CD14-positive monocyte (primary cell): ENCODE measurements around the gene MTCH1. TPM values are rescaled to one million over a fixed set of nuclear protein-coding genes. Genes with fewer than 3 reads are reported as not detected.

Experiments used
- DNase-seq, 3 donors: peaks; one replicate each; pipeline ENCODE4 v3.0.0-alpha.2; 2011 to 2022
- H2AFZ ChIP-seq: 2 replicates; pipeline ENCODE4 v1.6.0; 2012; ENCODE audit warnings: mild to moderate bottlenecking, low read depth, low read length, inconsistent platforms; ENCODE audit not compliant: insufficient read depth, poor library complexity, severe bottlenecking
- H3K27ac ChIP-seq, 2 donors: 1 replicate in 1 of 2; 2 replicates in 1 of 2; pipeline ENCODE4 v1.5.1; 2012 to 2013; ENCODE audit warnings: low read length in 2 of 2, control low read depth in 1 of 2, inconsistent platforms in 1 of 2, low read depth in 1 of 2, mild to moderate bottlenecking in 1 of 2
- H3K27me3 ChIP-seq, 2 donors: one replicate each; pipeline versions ENCODE4 v1.6.0 to v1.6.1; 2011 to 2013; ENCODE audit warnings: low read length in 2 of 2; ENCODE audit not compliant: control insufficient read depth in 2 of 2, insufficient read depth in 2 of 2
- H3K36me3 ChIP-seq, 2 donors: replicated peaks in 1 of 2; 1 replicate in 1 of 2; 2 replicates in 1 of 2; pipeline versions ENCODE4 v1.5.1 to v1.6.1; 2012 to 2013; ENCODE audit warnings: low read length in 2 of 2, control low read depth in 1 of 2, inconsistent platforms in 1 of 2, mild to moderate bottlenecking in 1 of 2; ENCODE audit not compliant: insufficient read depth in 2 of 2, control insufficient read depth in 1 of 2
- H3K4me1 ChIP-seq, 2 donors: 1 replicate in 1 of 2; 2 replicates in 1 of 2; pipeline versions ENCODE4 v1.5.1 to v1.6.1; 2012 to 2013; ENCODE audit warnings: low read length in 2 of 2, control low read depth in 1 of 2, inconsistent platforms in 1 of 2, mild to moderate bottlenecking in 1 of 2, moderate library complexity in 1 of 2; ENCODE audit not compliant: insufficient read depth in 2 of 2, control insufficient read depth in 1 of 2
- H3K4me2 ChIP-seq: replicated peaks from 2 replicates; pipeline ENCODE3; 2012; ENCODE audit warnings: low read length, moderate library complexity, mild to moderate bottlenecking; ENCODE audit not compliant: poor library complexity, severe bottlenecking; ENCODE audit errors: extremely low read depth
- H3K4me3 ChIP-seq, 3 experiments: fragments of 200-600 bp in 1 of 3; sonication (generic) in 1 of 3; replicated peaks in 1 of 3; 1 replicate in 2 of 3; 2 replicates in 1 of 3; pipeline ENCODE4 v1.5.1; 2011 to 2013; ENCODE audit warnings: low read length in 3 of 3, mild to moderate bottlenecking in 3 of 3, control low read depth in 2 of 3, low read depth in 2 of 3, inconsistent platforms in 1 of 3, moderate library complexity in 1 of 3
- H3K79me2 ChIP-seq: 2 replicates; pipeline ENCODE4 v1.6.0; 2012; ENCODE audit warnings: mild to moderate bottlenecking, control low read depth, inconsistent platforms, low read length, moderate library complexity; ENCODE audit not compliant: insufficient read depth
- H3K9ac ChIP-seq: 2 replicates; pipeline ENCODE4 v1.6.0; 2017; ENCODE audit warnings: low read length, mild to moderate bottlenecking; ENCODE audit not compliant: insufficient read depth, poor library complexity, severe bottlenecking
- H3K9me3 ChIP-seq, 2 donors: replicated peaks in 1 of 2; 1 replicate in 1 of 2; 2 replicates in 1 of 2; pipeline versions ENCODE4 v1.5.1 to v1.6.1; 2012 to 2013; ENCODE audit warnings: low read length in 2 of 2, control low read depth in 1 of 2; ENCODE audit not compliant: control insufficient read depth in 1 of 2, insufficient read depth in 1 of 2
- H4K20me1 ChIP-seq: 2 replicates; pipeline ENCODE4 v1.6.0; 2012; ENCODE audit warnings: mild to moderate bottlenecking, low read length, control low read depth, moderate library complexity; ENCODE audit not compliant: insufficient read depth
- H3K27ac Mint-ChIP-seq, 7 donors: one replicate each; pipeline ENCODE4 v1.8.0; 2020; ENCODE audit warnings: mild to moderate bottlenecking in 7 of 7, mixed read lengths in 7 of 7, moderate library complexity in 6 of 7, inconsistent platforms in 2 of 7
- H3K27me3 Mint-ChIP-seq, 3 donors: one replicate each; pipeline ENCODE4 v1.8.0; 2021 to 2022; ENCODE audit warnings: low read depth in 3 of 3, mild to moderate bottlenecking in 3 of 3, mixed read lengths in 3 of 3, moderate library complexity in 3 of 3, inconsistent platforms in 1 of 3
- H3K36me3 Mint-ChIP-seq, 2 donors: one replicate each; pipeline ENCODE4 v1.8.0; 2020; ENCODE audit warnings: mixed read lengths in 2 of 2, inconsistent platforms in 1 of 2, mild to moderate bottlenecking in 1 of 2
- H3K4me1 Mint-ChIP-seq: one replicate; pipeline ENCODE4 v1.8.0; 2020; ENCODE audit warnings: mild to moderate bottlenecking, mixed read lengths
- H3K4me3 Mint-ChIP-seq, 2 donors: one replicate each; pipeline ENCODE4 v1.8.0; 2020; ENCODE audit warnings: mild to moderate bottlenecking in 2 of 2, mixed read lengths in 2 of 2, moderate library complexity in 1 of 2
- H3K9me3 Mint-ChIP-seq, 7 donors: one replicate each; pipeline ENCODE4 v1.8.0; 2020 to 2022; ENCODE audit warnings: mixed read lengths in 7 of 7, mild to moderate bottlenecking in 6 of 7, moderate library complexity in 6 of 7, inconsistent platforms in 2 of 7
- CTCF ChIP-seq: fragments of 200-600 bp; IDR thresholded peaks from one replicate; pipeline ENCODE4 v1.8.0; 2022; ENCODE audit warnings: antibody characterized with exemption, mild to moderate bottlenecking
- WGBS: methylation state at CpG from one replicate; pipeline ENCODE4 v1.1.5; 2013; ENCODE audit warnings: missing lambda C conversion rate; ENCODE audit not compliant: insufficient coverage; 5-methylcytosine and 5-hydroxymethylcytosine counted together
- intact Hi-C, 2 donors: fragments of 100-400 bp; cut with micrococcal nuclease; formaldehyde crosslinking; loops; one replicate each; pipeline versions ENCODE4 v1.15.0 to v1.15.1; 2023
- polyA plus RNA-seq, 3 donors: library from polyadenylated mRNA; depleted of rRNA in 1 of 3; unstranded in 2 of 3; stranded (reverse) in 1 of 3; fragments of 300-500 nt in 2 of 3; fragments of >200 nt in 1 of 3; fragmentation: Illumina TruSeq in 2 of 3; gene quantifications; 1 replicate in 2 of 3; 2 replicates in 1 of 3; pipeline ENCODE4 v1.2.3, GENCODE V29; 2012 to 2021

The MTCH1 gene
- polyA plus RNA-seq, 3 donors = 111 to 118 (median 111) TPM

GRCh38 chr6:36920049-36920448 lies 65.9 kb downstream of the MTCH1 start:
- DNase-seq = no peak
- no peaks in the 10 kb centered on the region for H4K20me1 ChIP-seq
- H3K27me3 ChIP-seq = no peaks in the 10 kb centered on the region
- intact Hi-C loops = no loop called here
- no peaks in the 10 kb centered on the region for H3K9me3 Mint-ChIP-seq
- H3K36me3 Mint-ChIP-seq = peaks cover 83 to 97% of the 10 kb centered on the region in 2 donors
- H3K4me3 Mint-ChIP-seq = no peak overlapping the region
- 100% methylated on average over 3 of the region's 4 CpGs for WGBS
- no peak overlapping the region for H3K27ac ChIP-seq
- H3K4me1 ChIP-seq = peaks cover 0 to 10% of the 10 kb centered on the region in 2 donors
- H3K36me3 ChIP-seq = peaks cover 89 to 100% of the 10 kb centered on the region in 2 donors
- peaks cover 4% of the 10 kb centered on the region for H3K4me1 Mint-ChIP-seq
- H3K79me2 ChIP-seq = no peaks in the 10 kb centered on the region
- no peak overlapping the region for H3K4me2 ChIP-seq
- H3K27ac Mint-ChIP-seq = no peak overlapping the region
- no peak for TF ChIP-seq CTCF
- H3K9me3 ChIP-seq = no peaks in the 10 kb centered on the region
- H3K9ac ChIP-seq = no peak overlapping the region
- peaks cover 0 to 2% (median 0%) of the 10 kb centered on the region in 3 donors for H3K27me3 Mint-ChIP-seq
- H3K4me3 ChIP-seq = no peak overlapping the region
- H2AFZ ChIP-seq = no peak overlapping the region

Other genes with a start within 250 kb of the MTCH1 start
- gene CPNE5, start 146.8 kb downstream of the MTCH1 start, polyA plus RNA-seq = under 1 TPM; 0.47 to 0.85 (median 0.82) TPM
- gene PPIL1, start 111.4 kb downstream of the MTCH1 start, polyA plus RNA-seq = 1 to 10 TPM; 2.0 to 7.6 (median 5.9) TPM
- 10 to 100 TPM; 19.2 to 37.5 (median 29.2) TPM for gene C6orf89, start 100.2 kb downstream of the MTCH1 start, polyA plus RNA-seq
- gene PI16, start 31.5 kb downstream of the MTCH1 start, polyA plus RNA-seq = under 1 TPM in 1 of 3 donors, not detected in 2; 0.22 TPM
- 100 to 1,000 TPM in 1 of 3 donors, 10 to 100 TPM in 2; 25.3 to 356 (median 50.0) TPM for gene FGD2, start 19.5 kb upstream of the MTCH1 start, polyA plus RNA-seq
- 10 to 100 TPM; 20.5 to 25.0 (median 24.4) TPM for gene PIM1, start 184.0 kb upstream of the MTCH1 start, polyA plus RNA-seq